ENCODE data around the gene NPLOC4. TPM values are rescaled to one million over a fixed set of nuclear protein-coding genes. Genes with fewer than 3 reads are reported as not detected.

The NPLOC4 gene
- total and polyA plus RNA-seq, 2 of the 13 experiments (the other 11 are each of a cell fraction or from before 2014, with no cell fraction given), result 57.0 to 97.0 TPM

GRCh38 chr17:81636505-81637288, at the start of gene NPLOC4, which contains the start of gene TSPAN10 (continued):
- peak; percentile 60 for TF ChIP-seq RARA (CRISPR knock-in tag; IDR thresholded peaks at IDR 0.05)
- TF ChIP-seq ASH2L (IDR thresholded peaks at IDR 0.05; ENCODE audit: insufficient read length, low read depth, low read length), result peak; percentile 81
- peak; percentile 60; the same call in 1 of the 2 replicates for TF ChIP-seq NKX3-1 (CRISPR knock-in tag; IDR thresholded peaks at IDR 0.05)
- peak; percentile 74; the same call in 2 of the 3 replicates for TF ChIP-seq MXI1 (IDR thresholded peaks at IDR 0.05; ENCODE audit: borderline replicate concordance, low read depth, low read length)
- TF ChIP-seq FOXP4 (CRISPR knock-in tag; IDR thresholded peaks at IDR 0.05), result peak; percentile 73
- no peak for TF ChIP-seq ZNF230 (CRISPR knock-in tag; IDR thresholded peaks at IDR 0.05)
- TF ChIP-seq ZNF337 (CRISPR knock-in tag; IDR thresholded peaks at IDR 0.05; ENCODE audit: borderline replicate concordance, low read depth), result no peak
- TF ChIP-seq ZNF619 (CRISPR knock-in tag; IDR thresholded peaks at IDR 0.05), result no peak
- peak; percentile 75; the same call in 1 of the 2 replicates for TF ChIP-seq NR2C2 (CRISPR knock-in tag; IDR thresholded peaks at IDR 0.05; ENCODE audit: borderline replicate concordance)
- no peak for TF ChIP-seq MATR3 (CRISPR knock-in tag; IDR thresholded peaks at IDR 0.05)
- peak; percentile 98 for TF ChIP-seq ZSCAN25 (CRISPR knock-in tag; IDR thresholded peaks at IDR 0.05)
- TF ChIP-seq MTF2 (CRISPR knock-in tag; IDR thresholded peaks at IDR 0.05; ENCODE audit: borderline replicate concordance), result no peak
- TF ChIP-seq IRF1 (CRISPR knock-in tag; IDR thresholded peaks at IDR 0.05; ENCODE audit: low read depth), result no peak; the same call in 1 of the 2 replicates
- TF ChIP-seq FOXJ3 (CRISPR knock-in tag; IDR thresholded peaks at IDR 0.05; ENCODE audit: borderline replicate concordance), result no peak
- TF ChIP-seq HDAC6 (IDR thresholded peaks at IDR 0.05; ENCODE audit: low read depth, low read length), result no peak
- TF ChIP-seq PBX3 (CRISPR knock-in tag; IDR thresholded peaks at IDR 0.05; ENCODE audit: borderline replicate concordance), result no peak
- TF ChIP-seq MEF2D (CRISPR knock-in tag; IDR thresholded peaks at IDR 0.05), result 0 out of 2 replicates have a peak, but pooled peaks have one; percentile 6
- TF ChIP-seq GPN1 (CRISPR knock-in tag; IDR thresholded peaks at IDR 0.05; ENCODE audit: borderline replicate concordance), result no peak; the same call in 1 of the 2 replicates
- TF ChIP-seq ZBTB21 (CRISPR knock-in tag; IDR thresholded peaks at IDR 0.05), result no peak; the same call in 1 of the 2 replicates
- TF ChIP-seq ZNF260 (CRISPR knock-in tag; IDR thresholded peaks at IDR 0.05; ENCODE audit: borderline replicate concordance, low read depth), result no peak
- TF ChIP-seq ZNF331 (CRISPR knock-in tag; IDR thresholded peaks at IDR 0.05), result peak; percentile 98
- peak; percentile 54; the same call in 1 of the 2 replicates for TF ChIP-seq ZNF7 (CRISPR knock-in tag; IDR thresholded peaks at IDR 0.05)
- 0 out of 2 replicates have a peak, but pooled peaks have one; percentile 27 for TF ChIP-seq ZNF512B (CRISPR knock-in tag; IDR thresholded peaks at IDR 0.05; ENCODE audit: borderline replicate concordance)

Data from HepG2 (cell line).